WERI-Rb-1 (cell line): ENCODE results near the gene EPM2AIP1.
"Not testable (repeated sequence)": the region's sequence is repeated elsewhere in the genome, so short reads cannot be mapped to it uniquely, and the experiment has no call there.

Experiments
- DNase-seq: peaks from one replicate; pipeline ENCODE4 v3.0.0-alpha.2; 2020
- H3K27ac ChIP-seq: fragments of 250-450 bp; sonication (Bioruptor Pico); 2 replicates; pipeline ENCODE4 v1.5.1; 2020; ENCODE audit warnings: mild to moderate bottlenecking, moderate library complexity
- H3K27me3 ChIP-seq: fragments of 250-450 bp; sonication (Bioruptor Pico); 2 replicates; pipeline ENCODE4 v1.5.1; 2021; ENCODE audit warnings: mild to moderate bottlenecking, low read depth, moderate library complexity; ENCODE audit not compliant: insufficient read depth, severe bottlenecking
- H3K36me3 ChIP-seq: fragments of 250-450 bp; sonication (Bioruptor Pico); 2 replicates; pipeline ENCODE4 v1.5.1; 2020; ENCODE audit warnings: mild to moderate bottlenecking, moderate library complexity
- H3K4me3 ChIP-seq: 2 replicates; pipeline ENCODE4 v1.5.1; 2011; ENCODE audit warnings: low read depth, mild to moderate bottlenecking, control low read depth, low read length
- H3K9me3 ChIP-seq: fragments of 250-450 bp; sonication (Bioruptor Pico); 2 replicates; pipeline ENCODE4 v1.5.1; 2021; ENCODE audit warnings: mild to moderate bottlenecking, moderate library complexity; ENCODE audit not compliant: severe bottlenecking
- TF ChIP-seq, protein P1 (sequence below): IDR thresholded peaks from 2 replicates; pipeline ENCODE4 v1.5.1; 2011; ENCODE audit warnings: low read depth, mild to moderate bottlenecking, control low read depth, inconsistent platforms, low read length

Gene EPM2AIP1

GRCh38 chr3:36954452-36955134, 38.3 kb downstream of the EPM2AIP1 start:
- no peak for DNase-seq
- Histone ChIP-seq H3K27me3 (no peaks in the 10 kb centered on the region), H3K4me3 (no peak overlapping the region)

DNA sequence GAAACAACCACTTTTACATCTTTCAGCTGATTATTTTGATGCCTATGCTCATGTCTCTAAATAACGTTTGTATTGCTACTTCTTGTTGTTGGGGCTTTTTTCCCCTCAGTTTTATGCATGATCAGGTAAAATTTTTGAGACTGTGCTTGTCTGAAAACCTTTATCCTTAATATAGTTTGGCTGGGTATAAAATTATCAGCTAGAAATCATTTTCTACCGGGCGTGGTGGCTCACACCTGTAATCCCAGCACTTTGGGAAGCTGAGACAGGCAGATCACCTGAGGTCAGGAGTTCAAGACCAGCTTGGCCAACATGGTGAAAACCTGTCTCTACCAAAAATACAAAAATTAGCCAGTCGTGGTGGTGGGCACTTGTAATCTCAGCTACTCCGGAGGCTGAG, 45.1 kb downstream of the EPM2AIP1 start:
- H3K27me3 ChIP-seq, H3K9me3 ChIP-seq, DNase-seq, H3K4me3 ChIP-seq, H3K36me3 ChIP-seq, H3K27ac ChIP-seq: not testable (repeated sequence)

More at GRCh38 chr3:36954452-36955134, 38.3 kb downstream of the EPM2AIP1 start:
- no peak overlapping the region for H3K27ac ChIP-seq
- TF ChIP-seq, protein P1, sequence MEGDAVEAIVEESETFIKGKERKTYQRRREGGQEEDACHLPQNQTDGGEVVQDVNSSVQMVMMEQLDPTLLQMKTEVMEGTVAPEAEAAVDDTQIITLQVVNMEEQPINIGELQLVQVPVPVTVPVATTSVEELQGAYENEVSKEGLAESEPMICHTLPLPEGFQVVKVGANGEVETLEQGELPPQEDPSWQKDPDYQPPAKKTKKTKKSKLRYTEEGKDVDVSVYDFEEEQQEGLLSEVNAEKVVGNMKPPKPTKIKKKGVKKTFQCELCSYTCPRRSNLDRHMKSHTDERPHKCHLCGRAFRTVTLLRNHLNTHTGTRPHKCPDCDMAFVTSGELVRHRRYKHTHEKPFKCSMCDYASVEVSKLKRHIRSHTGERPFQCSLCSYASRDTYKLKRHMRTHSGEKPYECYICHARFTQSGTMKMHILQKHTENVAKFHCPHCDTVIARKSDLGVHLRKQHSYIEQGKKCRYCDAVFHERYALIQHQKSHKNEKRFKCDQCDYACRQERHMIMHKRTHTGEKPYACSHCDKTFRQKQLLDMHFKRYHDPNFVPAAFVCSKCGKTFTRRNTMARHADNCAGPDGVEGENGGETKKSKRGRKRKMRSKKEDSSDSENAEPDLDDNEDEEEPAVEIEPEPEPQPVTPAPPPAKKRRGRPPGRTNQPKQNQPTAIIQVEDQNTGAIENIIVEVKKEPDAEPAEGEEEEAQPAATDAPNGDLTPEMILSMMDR, result no peak
- no peaks in the 10 kb centered on the region for H3K36me3 ChIP-seq
- no peaks in the 10 kb centered on the region for H3K9me3 ChIP-seq

DNA sequence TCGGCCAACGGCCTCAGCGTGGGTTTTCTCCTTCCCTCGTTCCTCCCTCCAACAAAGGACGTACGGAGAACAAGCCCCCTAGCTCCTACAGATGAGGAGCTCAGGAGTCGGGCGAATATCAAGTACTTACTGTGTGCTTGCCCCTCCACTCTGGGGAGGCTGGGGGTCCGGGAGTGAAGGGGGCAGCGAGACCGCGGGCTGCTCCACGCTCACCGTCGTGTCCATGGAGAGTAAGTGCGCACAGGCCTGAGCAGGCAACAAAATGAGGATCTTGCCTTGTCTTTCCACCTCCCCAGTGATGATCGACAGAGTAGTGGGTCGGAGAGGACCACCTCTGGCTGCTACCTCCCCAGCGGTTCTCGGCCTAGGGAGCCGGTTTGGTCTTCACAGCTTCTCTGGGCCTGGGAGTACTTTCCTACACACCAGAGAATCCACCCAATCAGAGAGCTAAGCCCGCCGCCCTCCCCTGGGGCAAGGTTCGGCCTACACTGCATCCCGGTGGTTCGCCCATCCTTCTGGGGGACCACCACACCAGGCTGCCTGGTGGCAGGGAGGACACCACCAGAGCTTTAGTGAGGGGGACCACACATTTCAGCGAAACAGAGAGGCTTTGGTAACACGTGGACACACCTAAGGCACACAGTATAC, 47.5 kb downstream of the EPM2AIP1 start:
- peaks cover 3% of the 10 kb centered on the region for H3K9me3 ChIP-seq
- H3K36me3 ChIP-seq, result no peaks in the 10 kb centered on the region
- no peak for DNase-seq
- no peak overlapping the region for H3K4me3 ChIP-seq
- TF ChIP-seq, protein P1, result no peak
- H3K27ac ChIP-seq, result no peak overlapping the region
- no peaks in the 10 kb centered on the region for H3K27me3 ChIP-seq

DNA sequence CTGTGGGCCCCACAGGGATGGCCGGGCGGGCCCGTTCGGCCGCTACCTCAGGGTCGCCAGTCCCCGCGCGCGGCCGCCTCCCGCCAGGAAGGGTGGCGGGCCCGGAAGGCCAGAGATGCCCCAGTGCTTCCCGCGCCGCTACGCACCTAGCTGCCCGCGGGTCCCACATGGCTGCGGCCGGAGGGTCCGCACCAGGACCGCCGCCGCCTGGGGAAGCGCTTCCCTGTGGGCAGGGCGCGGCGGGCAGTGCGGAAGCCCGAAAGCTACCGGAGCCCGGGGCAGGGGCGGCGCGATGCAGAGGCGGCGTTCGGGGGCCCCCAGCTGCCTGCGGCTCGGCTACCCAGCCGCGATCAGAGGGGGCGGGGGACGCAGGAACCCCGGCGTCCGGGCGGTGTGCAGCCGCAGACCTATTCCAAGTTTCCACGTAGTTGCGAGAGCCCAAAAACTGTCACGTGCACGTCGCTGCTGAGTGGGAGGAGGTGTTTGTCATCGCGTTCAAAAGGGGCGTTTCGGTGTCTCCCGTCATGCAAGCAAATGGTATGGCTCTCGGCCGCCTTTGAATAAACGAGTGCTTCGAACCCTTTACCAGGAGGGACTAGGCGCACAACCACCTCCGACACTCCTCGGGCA, 48.2 kb downstream of the EPM2AIP1 start, which contains the start of gene TRANK1:
Gene TRANK1, minus strand, starts transcription at position 414 of the 630 bp plus-strand sequence. Its CDS starts 245 bp downstream, at position 169.
- TF ChIP-seq, protein P1, result no peak
- Histone ChIP-seq H3K9me3 (peaks cover 3% of the 10 kb centered on the region), H3K36me3 (no peaks in the 10 kb centered on the region), H3K27ac (no peak within 1 kb of the TSS), H3K4me3 (peak within 1 kb of the TSS; percentile 45), H3K27me3 (no peaks in the 10 kb centered on the region)
- DNase-seq, result no peak

DNA sequence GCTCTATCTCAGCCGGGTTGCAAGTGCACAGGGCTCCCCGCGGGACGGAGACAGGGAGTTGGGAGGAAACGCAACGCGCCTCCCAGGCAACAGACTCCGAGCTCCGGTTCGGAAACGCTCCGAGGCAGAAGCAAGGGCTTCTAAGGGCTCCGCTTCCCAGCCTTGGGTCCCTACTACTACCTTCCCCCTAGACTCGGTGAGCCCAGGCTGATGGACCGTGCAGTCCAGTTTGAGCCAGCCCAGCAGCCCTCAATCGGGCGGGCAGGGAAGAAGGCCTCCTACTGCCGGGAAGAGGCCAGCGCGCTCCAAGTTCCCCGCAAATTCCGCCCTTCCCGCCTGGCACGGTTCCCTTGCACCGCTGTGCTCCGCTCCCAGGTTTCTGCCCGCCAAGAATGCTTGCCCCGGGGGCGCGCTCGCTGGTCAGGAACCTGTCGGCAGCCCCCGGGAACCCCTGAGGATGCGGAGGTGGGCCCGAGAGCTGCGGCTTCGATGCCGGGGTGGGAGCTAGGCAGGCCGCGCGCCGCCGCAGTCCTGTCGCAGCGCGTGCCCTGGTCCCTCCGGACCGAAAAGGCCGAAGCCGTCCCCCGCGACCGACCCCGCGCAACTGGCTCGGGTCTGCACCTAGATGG, 48.8 kb downstream of the EPM2AIP1 start:
- H3K27ac ChIP-seq, result no peak overlapping the region
- DNase-seq, result peak; percentile 19

More for the DNA sequence above, 48.8 kb downstream of the EPM2AIP1 start:
- Histone ChIP-seq H3K4me3 (peak overlapping the region; percentile 45), H3K9me3 (peaks cover 3% of the 10 kb centered on the region), H3K36me3 (no peaks in the 10 kb centered on the region), H3K27me3 (no peaks in the 10 kb centered on the region)
- TF ChIP-seq, protein P1, result 0 out of 2 replicates have a peak, but pooled peaks have one; percentile 2
